ENCODE results near the gene ADORA3.
A peak's percentile ranks its signal among the peaks of the same experiment; 100 is the strongest.

The ADORA3 gene

DNA sequence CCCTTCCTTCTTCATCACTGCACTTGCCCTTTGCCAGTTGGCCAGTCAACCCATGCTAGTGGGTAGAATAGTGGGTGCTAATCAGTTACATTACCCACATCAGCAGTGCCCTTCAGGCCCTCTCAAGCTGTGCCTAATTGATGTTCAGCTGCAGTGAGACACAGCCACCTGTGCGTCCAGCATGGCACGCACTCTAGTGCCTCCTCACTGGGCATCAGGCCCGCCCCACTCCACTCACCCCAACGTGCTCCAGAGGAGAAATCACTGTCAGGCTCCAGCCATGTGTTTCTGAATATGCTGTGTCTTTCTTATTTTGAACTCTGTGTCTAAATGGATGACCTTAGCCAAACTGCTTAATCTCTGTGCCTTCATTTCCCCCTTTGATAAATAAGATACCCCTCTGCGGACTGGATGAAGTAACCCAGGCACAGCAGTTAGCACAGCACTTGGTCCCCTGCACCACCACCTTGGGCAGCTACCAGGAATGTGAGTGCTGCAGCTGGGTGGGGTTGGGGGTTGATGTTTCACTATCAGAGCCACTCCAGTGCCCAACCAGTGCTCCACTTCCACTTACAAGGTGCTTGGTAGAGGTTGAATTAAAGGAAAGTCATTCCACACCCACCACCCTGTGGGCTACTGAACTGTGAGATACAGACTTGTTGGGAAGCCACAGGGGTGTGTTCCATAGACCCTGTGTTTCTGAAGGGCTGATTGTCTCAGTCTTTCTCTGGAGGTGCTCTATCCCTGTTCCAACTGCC, 8.9 kb upstream of the ADORA3 start:
- TF ChIP-seq, protein P1, sequence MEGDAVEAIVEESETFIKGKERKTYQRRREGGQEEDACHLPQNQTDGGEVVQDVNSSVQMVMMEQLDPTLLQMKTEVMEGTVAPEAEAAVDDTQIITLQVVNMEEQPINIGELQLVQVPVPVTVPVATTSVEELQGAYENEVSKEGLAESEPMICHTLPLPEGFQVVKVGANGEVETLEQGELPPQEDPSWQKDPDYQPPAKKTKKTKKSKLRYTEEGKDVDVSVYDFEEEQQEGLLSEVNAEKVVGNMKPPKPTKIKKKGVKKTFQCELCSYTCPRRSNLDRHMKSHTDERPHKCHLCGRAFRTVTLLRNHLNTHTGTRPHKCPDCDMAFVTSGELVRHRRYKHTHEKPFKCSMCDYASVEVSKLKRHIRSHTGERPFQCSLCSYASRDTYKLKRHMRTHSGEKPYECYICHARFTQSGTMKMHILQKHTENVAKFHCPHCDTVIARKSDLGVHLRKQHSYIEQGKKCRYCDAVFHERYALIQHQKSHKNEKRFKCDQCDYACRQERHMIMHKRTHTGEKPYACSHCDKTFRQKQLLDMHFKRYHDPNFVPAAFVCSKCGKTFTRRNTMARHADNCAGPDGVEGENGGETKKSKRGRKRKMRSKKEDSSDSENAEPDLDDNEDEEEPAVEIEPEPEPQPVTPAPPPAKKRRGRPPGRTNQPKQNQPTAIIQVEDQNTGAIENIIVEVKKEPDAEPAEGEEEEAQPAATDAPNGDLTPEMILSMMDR (IDR thresholded peaks at IDR 0.05; ENCODE audit: unreplicated experiment in 3 of 3) = no peak
- H3K27me3 Mint-ChIP-seq (ENCODE audit: low read depth) = no peaks in the 10 kb centered on the region
- no peak overlapping the region for H3K27ac Mint-ChIP-seq
- no peaks in the 10 kb centered on the region for H3K36me3 Mint-ChIP-seq (ENCODE audit: low read depth)
- no peak overlapping the region for H3K4me3 Mint-ChIP-seq
- peaks cover 21% of the 10 kb centered on the region for H3K4me1 Mint-ChIP-seq
- H3K9me3 Mint-ChIP-seq = no peaks in the 10 kb centered on the region

DNA sequence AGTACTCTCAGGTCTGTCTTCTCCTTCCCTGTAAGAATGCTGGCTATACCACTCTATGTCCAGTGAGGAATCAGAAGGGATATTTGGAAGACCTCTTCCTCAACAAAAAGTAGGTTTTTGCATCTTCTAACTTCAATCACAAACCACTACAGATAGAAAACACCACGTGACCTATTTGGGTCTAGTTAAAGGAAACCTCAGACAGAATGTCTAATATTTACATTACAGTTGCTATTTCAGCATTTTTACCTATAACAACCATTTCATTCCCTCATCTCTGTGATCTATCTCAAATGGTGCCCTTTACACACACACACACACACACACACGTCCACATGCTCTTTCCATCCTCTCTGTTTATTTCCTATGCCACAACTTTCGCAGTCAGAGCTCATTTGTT, 7.9 kb upstream of the ADORA3 start:
- TF ChIP-seq, protein P1 (IDR thresholded peaks at IDR 0.05; ENCODE audit: unreplicated experiment in 3 of 3) = no peak
- no peaks in the 10 kb centered on the region for H3K9me3 Mint-ChIP-seq
- peaks cover 12% of the 10 kb centered on the region for H3K4me1 Mint-ChIP-seq
- H3K27ac Mint-ChIP-seq = no peak overlapping the region
- H3K27me3 Mint-ChIP-seq (ENCODE audit: low read depth) = no peaks in the 10 kb centered on the region
- no peak overlapping the region for H3K4me3 Mint-ChIP-seq
- no peaks in the 10 kb centered on the region for H3K36me3 Mint-ChIP-seq (ENCODE audit: low read depth)

DNA sequence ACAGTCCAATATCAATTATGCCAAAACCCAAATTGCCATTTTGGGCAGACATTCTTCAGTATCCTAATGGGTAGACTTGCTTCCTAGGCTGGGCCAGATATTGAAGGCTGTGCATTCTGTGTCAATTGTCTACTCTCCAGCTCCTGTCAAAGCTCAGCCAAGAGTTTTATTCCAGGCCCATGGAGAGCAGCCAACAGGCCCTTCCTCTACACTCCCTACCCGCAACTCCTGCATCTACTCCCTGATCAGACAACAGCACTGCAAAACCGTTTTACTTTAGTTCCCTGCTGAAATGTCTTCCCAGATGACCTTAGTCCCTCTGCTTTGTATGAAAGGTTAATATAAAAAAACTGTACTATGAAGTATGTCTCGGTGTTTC, 6.6 kb upstream of the ADORA3 start:
- Mint-ChIP-seq H3K9me3 (no peaks in the 10 kb centered on the region), H3K27ac (no peak overlapping the region), H3K4me3 (no peak overlapping the region), H3K36me3 (ENCODE audit: low read depth) (no peaks in the 10 kb centered on the region), H3K27me3 (ENCODE audit: low read depth) (no peaks in the 10 kb centered on the region), H3K4me1 (peaks cover 8% of the 10 kb centered on the region)
- TF ChIP-seq, protein P1 (IDR thresholded peaks at IDR 0.05; ENCODE audit: unreplicated experiment in 3 of 3) = no peak

DNA sequence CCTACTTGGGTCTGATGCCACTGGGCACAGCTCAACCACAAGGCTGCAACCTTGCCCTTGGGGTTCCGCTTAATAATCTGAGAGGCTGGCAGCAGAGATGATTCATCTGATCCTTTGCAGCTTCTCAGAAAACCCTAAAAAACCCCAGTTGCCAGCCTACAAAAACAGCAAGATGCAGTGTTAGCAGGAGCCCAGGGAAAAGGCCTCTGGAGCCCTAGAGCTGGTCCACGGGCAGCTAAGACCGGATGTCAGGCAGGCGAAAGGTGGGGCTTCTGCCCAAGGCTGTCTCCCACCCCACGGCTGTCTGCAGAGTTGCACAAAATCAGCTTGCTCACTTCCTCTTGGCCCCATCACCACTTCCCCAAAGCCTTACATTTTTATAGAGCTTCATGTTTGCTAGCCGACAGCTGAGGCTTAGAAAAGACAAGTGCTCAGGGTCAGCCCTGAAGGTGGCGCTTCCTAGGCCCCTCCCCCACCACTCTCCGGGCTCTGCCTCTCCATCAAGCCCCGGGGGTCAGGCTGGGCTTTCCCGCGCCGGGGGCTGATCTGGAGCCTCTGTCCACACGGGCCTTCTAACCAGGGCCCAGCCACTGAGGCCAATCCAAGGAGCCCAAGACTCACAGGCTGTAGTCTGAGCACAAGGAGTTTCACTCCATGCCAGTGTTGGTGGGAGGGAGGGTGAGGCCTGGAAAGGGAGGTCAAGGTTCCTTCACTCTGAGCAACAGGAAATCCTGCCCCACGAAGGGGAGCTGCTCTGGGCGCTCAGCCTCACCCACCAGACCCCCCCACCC, 4.2 kb upstream of the ADORA3 start:
- peaks cover 8% of the 10 kb centered on the region for H3K4me1 Mint-ChIP-seq
- H3K27ac Mint-ChIP-seq = peak overlapping the region; percentile 91 to 94 (median 92)
- H3K9me3 Mint-ChIP-seq = no peaks in the 10 kb centered on the region
- TF ChIP-seq, protein P1 (IDR thresholded peaks at IDR 0.05; ENCODE audit: unreplicated experiment in 3 of 3) = no peak
- peak overlapping the region; percentile 40 to 67 (median 54) for H3K4me3 Mint-ChIP-seq
- H3K36me3 Mint-ChIP-seq (ENCODE audit: low read depth) = no peaks in the 10 kb centered on the region
- peaks cover 3% of the 10 kb centered on the region for H3K27me3 Mint-ChIP-seq (ENCODE audit: low read depth)

DNA sequence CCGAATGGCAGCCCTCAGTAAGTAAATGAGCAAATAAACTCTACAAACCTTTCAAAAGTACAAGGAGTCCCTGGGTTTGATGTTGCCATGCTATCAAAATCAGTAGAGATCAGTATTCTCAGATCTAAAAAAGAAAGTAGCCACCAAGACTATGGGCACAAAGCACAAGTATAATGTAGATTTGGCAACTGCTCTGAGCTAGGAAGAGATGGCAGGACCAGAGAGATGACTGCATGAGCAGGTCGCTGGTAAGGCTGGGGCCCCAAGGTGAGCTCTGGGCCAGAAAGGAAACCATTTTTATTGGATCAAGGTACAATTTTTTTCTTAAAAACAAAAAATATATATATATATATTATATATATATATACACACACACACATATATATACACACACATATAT, 3.1 kb upstream of the ADORA3 start:
- peaks cover 8% of the 10 kb centered on the region for H3K4me1 Mint-ChIP-seq
- H3K9me3 Mint-ChIP-seq = no peaks in the 10 kb centered on the region
- peaks cover 3% of the 10 kb centered on the region for H3K27me3 Mint-ChIP-seq (ENCODE audit: low read depth)
- TF ChIP-seq, protein P1 (IDR thresholded peaks at IDR 0.05; ENCODE audit: unreplicated experiment in 3 of 3) = no peak
- peak overlapping the region; percentile 10 to 71 (median 66) for H3K27ac Mint-ChIP-seq
- H3K36me3 Mint-ChIP-seq (ENCODE audit: low read depth) = no peaks in the 10 kb centered on the region
- no peak overlapping the region for H3K4me3 Mint-ChIP-seq

Data from nephron (organoid).